K562 (cell line): ENCODE data around the gene SH3BP4. TPM values are rescaled to one million over a fixed set of nuclear protein-coding genes. Genes with fewer than 3 reads are reported as not detected.

Source experiments
- ATAC-seq: fragments of 200-7000 bp; cut with Tn5 transposase; 3 replicates; pipeline ENCODE4 v1.9.1; 2020; ENCODE audit warnings: moderate library complexity
- BruUV-seq: library from RNA; stranded (reverse); fragments of 400-500 nt; replicated peaks from 2 replicates; lab custom pipeline; 2021; lab: Mats Ljungman, UMichigan
- CTCF ChIA-PET: fragments of 300-600 bp; formaldehyde crosslinking; extraction: SDS; loops from one replicate; lab custom pipeline; 2021; ENCODE audit warnings: low intra/inter-chr PET ratio; lab: Yijun Ruan, JAX
- POLR2A ChIA-PET: fragments of 300-600, 350-650 bp; sonication (Branson Sonifier 250); formaldehyde crosslinking; extraction: SDS; loops from one replicate; lab custom pipeline; 2021; ENCODE audit warnings: antibody characterized with exemption, inconsistent platforms; lab: Yijun Ruan, JAX
- DNase-seq, 4 experiments: peaks; one replicate each; pipeline versions ENCODE4 v3.0.0 to v3.0.0-alpha.2; 2011 to 2018; ENCODE audit warnings: low spot score in 3 of 4, mixed read lengths in 3 of 4; ENCODE audit errors: extremely low read depth in 1 of 4
- FAIRE-seq: peaks from 2 replicates; lab custom pipeline; 2011; peaks lifted over from hg19 to GRCh38; lab: Jason Lieb, UNC
- H2AFZ ChIP-seq: 2 replicates; pipeline ENCODE4 v1.6.0; 2011; ENCODE audit warnings: low read depth, low read length, control low read depth, inconsistent platforms
- H3K27ac ChIP-seq: fragments of 200-600 bp; 3 replicates; pipeline ENCODE4 v1.8.0; 2011; ENCODE audit warnings: low read depth, mild to moderate bottlenecking, control low read depth, inconsistent platforms, low read length, moderate library complexity, mixed read lengths; ENCODE audit errors: extremely low read depth
- H3K27me3 ChIP-seq, 2 experiments: fragments of 300-600 bp in 1 of 2; 2 replicates in 1 of 2; 3 replicates in 1 of 2; pipeline versions ENCODE4 v1.6.0 to v1.8.0; 2011; ENCODE audit warnings: inconsistent platforms in 2 of 2, low read length in 2 of 2, mild to moderate bottlenecking in 1 of 2, mixed read lengths in 1 of 2, moderate library complexity in 1 of 2; ENCODE audit not compliant: control insufficient read depth in 2 of 2, insufficient read depth in 2 of 2
- H3K36me3 ChIP-seq: fragments of 300-600 bp; 3 replicates; pipeline ENCODE4 v1.8.0; 2011; ENCODE audit warnings: mild to moderate bottlenecking, low read length, inconsistent platforms; ENCODE audit not compliant: control insufficient read depth, insufficient read depth
- H3K4me1 ChIP-seq, 2 experiments: fragments of 200-600 bp in 1 of 2; replicated peaks in 1 of 2; 2 replicates in 1 of 2; 3 replicates in 1 of 2; pipeline versions ENCODE4 v1.5.1 to v1.8.0; 2011; ENCODE audit warnings: inconsistent platforms in 2 of 2, low read length in 2 of 2, mild to moderate bottlenecking in 1 of 2, mixed read lengths in 1 of 2, moderate library complexity in 1 of 2; ENCODE audit not compliant: control insufficient read depth in 2 of 2, insufficient read depth in 2 of 2
- H3K4me2 ChIP-seq: 2 replicates; pipeline ENCODE4 v1.6.1; 2011; ENCODE audit warnings: low read length, control low read depth, inconsistent platforms, mixed read lengths; ENCODE audit not compliant: insufficient read depth
- H3K4me3 ChIP-seq: fragments of 200-600 bp; sonication (generic), shearing (Covaris generic); 2 replicates; pipeline ENCODE4 v1.5.1; 2016; ENCODE audit warnings: control low read depth, inconsistent platforms
- H3K79me2 ChIP-seq: fragments of 200-600 bp; 3 replicates; pipeline ENCODE4 v1.8.0; 2011; ENCODE audit warnings: low read length, inconsistent platforms; ENCODE audit not compliant: control insufficient read depth, insufficient read depth
- H3K9ac ChIP-seq, 2 experiments: 2 replicates each; pipeline versions ENCODE4 v1.6.0 to v1.6.1; 2011; ENCODE audit warnings: low read depth in 2 of 2, low read length in 2 of 2, control low read depth in 1 of 2, inconsistent platforms in 1 of 2, mild to moderate bottlenecking in 1 of 2, mixed read lengths in 1 of 2; ENCODE audit not compliant: insufficient read depth in 1 of 2
- H3K9me1 ChIP-seq: one replicate; pipeline ENCODE4 v1.6.0; 2011; ENCODE audit warnings: inconsistent platforms, mild to moderate bottlenecking, low read length, moderate library complexity; ENCODE audit not compliant: control insufficient read depth, insufficient read depth
- H3K9me3 ChIP-seq: replicated peaks from 2 replicates; pipeline ENCODE4 v1.5.1; 2011; ENCODE audit warnings: low read depth, low read length, inconsistent platforms; ENCODE audit not compliant: control insufficient read depth, insufficient read depth
- H4K20me1 ChIP-seq: replicated peaks from 2 replicates; pipeline ENCODE4 v1.6.1; 2011; ENCODE audit warnings: low read length, inconsistent platforms, mixed read lengths; ENCODE audit not compliant: control insufficient read depth, insufficient read depth
- CBX2 ChIP-seq: fragments of 200-600 bp; sonication (generic); IDR thresholded peaks from one replicate; pipeline ENCODE4 v1.6.1; 2012; ENCODE audit warnings: mild to moderate bottlenecking, low read length, inconsistent platforms; ENCODE audit not compliant: insufficient read depth, poor library complexity, severe bottlenecking
- ESRRA ChIP-seq: fragments of 450-650 bp; IDR thresholded peaks from 2 replicates; pipeline ENCODE4 v1.6.1; 2014; ENCODE audit warnings: low read depth, mild to moderate bottlenecking, moderate library complexity, borderline replicate concordance
- GABPA ChIP-seq: fragments of 200-800 bp; sonication (Bioruptor generic); conservative IDR thresholded peaks from 2 replicates; pipeline ENCODE4 v1.6.1; 2016; ENCODE audit warnings: low read depth, missing genetic modification characterization, missing compliant biosample characterization
- JUNB ChIP-seq: fragments of 450-650 bp; formaldehyde crosslinking; conservative IDR thresholded peaks from 2 replicates; pipeline ENCODE4 v1.4.0; 2020; ENCODE audit warnings: mild to moderate bottlenecking
- MCM3 ChIP-seq: fragments of 450-650 bp; IDR thresholded peaks from 2 replicates; pipeline ENCODE4 v1.6.1; 2016
- PTTG1 ChIP-seq: fragments of 450-650 bp; IDR thresholded peaks from 2 replicates; pipeline ENCODE4 v1.6.1; 2016; ENCODE audit warnings: low read depth, mild to moderate bottlenecking, missing genetic modification characterization, missing compliant biosample characterization
- TGIF2 ChIP-seq: sonication (generic); formaldehyde crosslinking; IDR thresholded peaks from 2 replicates; pipeline ENCODE4 v1.8.1; 2022; ENCODE audit warnings: mild to moderate bottlenecking, missing genetic modification reagents, moderate library complexity
- U2AF2 ChIP-seq: fragments of 200-400 bp; formaldehyde crosslinking; optimal IDR thresholded peaks from 2 replicates; pipeline ENCODE3; 2017; ENCODE audit warnings: low read depth, mild to moderate bottlenecking, low read length
- WGBS: fragments of 100-300 bp; shearing (Covaris generic); methylation state at CpG from one replicate; pipeline ENCODE4 v1.1.6; 2016; ENCODE audit warnings: low coverage, mixed read lengths; ENCODE audit not compliant: insufficient coverage; ENCODE audit errors: missing lambda C conversion rate; 5-methylcytosine and 5-hydroxymethylcytosine counted together
- in situ Hi-C: fragments of 300-500 bp; cut with MboI; formaldehyde crosslinking; loops from 4 replicates; pipeline ENCODE4 v1.15.0; 2018; ENCODE audit warnings: inconsistent platforms, mixed read lengths
- intact Hi-C: fragments of 100-400 bp; cut with micrococcal nuclease; formaldehyde crosslinking; loops from 2 replicates; pipeline ENCODE4 v1.14.2; 2022
- polyA plus RNA-seq, 8 experiments: library from polyadenylated mRNA; depleted of rRNA in 4 of 8; stranded (reverse) in 5 of 8; unstranded in 3 of 8; fragments of >200 nt; fragmentation: Nextera tagmentation in 2 of 8; fragmentation: Illumina TruSeq in 1 of 8; extraction: Ambion mirVana in 2 of 8; extraction: Trizol in 1 of 8; gene quantifications; 2 replicates each; pipeline versions ENCODE4 v1.2.1 to v1.2.3, GENCODE V29; 2011 to 2014; ENCODE audit warnings: inconsistent platforms in 1 of 8, missing spikeins in 1 of 8
- total RNA-seq, 7 experiments: library from RNA; depleted of rRNA in 6 of 7; stranded (reverse); fragments of >200 nt in 6 of 7; fragmentation: Illumina TruSeq in 2 of 7; extraction: Trizol in 2 of 7; gene quantifications; 2 replicates each; pipeline versions ENCODE4 v1.2.1 to v1.2.3, GENCODE V29; 2011 to 2021; ENCODE audit warnings: low replicate concordance in 1 of 7
- TF ChIP-seq, protein P1 (sequence below): fragments of 250-450 bp; sonication (Bioruptor Pico); IDR thresholded peaks from 2 replicates; pipeline ENCODE4 v1.8.0; 2022; ENCODE audit warnings: inconsistent platforms, mild to moderate bottlenecking, moderate library complexity, borderline replicate concordance
- TF ChIP-seq, protein P2 (sequence below), 2 experiments: fragments of 450-650 bp in 1 of 2; sonication (generic) in 1 of 2; formaldehyde crosslinking in 1 of 2; IDR thresholded peaks in 1 of 2; conservative IDR thresholded peaks in 1 of 2; 2 replicates each; pipeline versions ENCODE4 v1.6.1 to v1.8.1; 2016 to 2023; ENCODE audit warnings: mild to moderate bottlenecking in 2 of 2, moderate library complexity in 2 of 2, inconsistent platforms in 1 of 2, missing genetic modification reagents in 1 of 2
- TF ChIP-seq, protein P3 (sequence below): fragments of 450-650 bp; IDR thresholded peaks from one replicate; pipeline ENCODE4 v1.6.1; 2018; ENCODE audit warnings: mild to moderate bottlenecking, moderate library complexity; ENCODE audit not compliant: partially characterized antibody
- TF ChIP-seq, protein P4 (sequence below): sonication (generic); formaldehyde crosslinking; IDR thresholded peaks from 2 replicates; pipeline ENCODE4 v1.8.1; 2022; ENCODE audit warnings: missing genetic modification reagents
- TF ChIP-seq, protein P5 (sequence below): fragments of 450-650 bp; IDR thresholded peaks from 2 replicates; pipeline ENCODE4 v1.6.1; 2016; ENCODE audit warnings: missing biosample characterization, missing genetic modification characterization

Gene SH3BP4
- total and polyA plus RNA-seq, 9 of the 15 experiments (the other 6 are each of a cell fraction or from before 2014, with no cell fraction given): 0.03 to 0.28 (median 0.27) TPM; not detected in 6

DNA sequence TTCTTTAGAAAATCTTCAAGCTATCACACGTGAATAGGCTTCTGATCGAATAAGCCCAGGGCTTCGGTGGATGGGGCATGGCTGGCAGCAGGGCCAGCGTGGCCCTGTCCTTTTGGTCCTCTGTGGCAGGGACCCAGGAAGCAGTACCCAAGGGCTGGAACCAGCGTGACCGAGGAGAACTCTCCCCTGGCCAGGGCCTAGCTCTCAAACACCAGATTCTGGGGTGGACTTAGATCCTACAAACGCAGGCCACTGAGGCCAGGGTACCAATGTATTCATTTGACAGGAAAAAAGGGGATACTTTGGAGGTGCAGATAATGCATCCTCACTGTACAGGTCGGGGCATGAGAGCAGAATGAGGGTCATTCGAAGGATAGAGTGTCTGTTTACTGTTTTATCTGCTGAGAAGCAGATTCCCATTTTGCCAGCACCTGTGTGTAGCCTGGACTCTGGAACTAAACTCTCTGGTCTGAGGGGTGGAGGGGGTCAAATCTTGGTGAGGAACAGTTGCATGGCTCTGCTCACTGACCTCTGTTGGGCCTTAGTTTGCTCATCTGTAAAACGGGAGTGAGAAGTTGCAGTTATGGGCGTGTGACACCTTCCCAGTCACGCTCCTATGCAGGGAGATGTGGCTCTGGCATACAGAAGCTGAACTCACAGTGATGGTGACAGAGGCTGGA lies 51.4 kb downstream of the SH3BP4 start (continued):
- TF ChIP-seq TGIF2 (CRISPR knock-in tag): no peak

DNA sequence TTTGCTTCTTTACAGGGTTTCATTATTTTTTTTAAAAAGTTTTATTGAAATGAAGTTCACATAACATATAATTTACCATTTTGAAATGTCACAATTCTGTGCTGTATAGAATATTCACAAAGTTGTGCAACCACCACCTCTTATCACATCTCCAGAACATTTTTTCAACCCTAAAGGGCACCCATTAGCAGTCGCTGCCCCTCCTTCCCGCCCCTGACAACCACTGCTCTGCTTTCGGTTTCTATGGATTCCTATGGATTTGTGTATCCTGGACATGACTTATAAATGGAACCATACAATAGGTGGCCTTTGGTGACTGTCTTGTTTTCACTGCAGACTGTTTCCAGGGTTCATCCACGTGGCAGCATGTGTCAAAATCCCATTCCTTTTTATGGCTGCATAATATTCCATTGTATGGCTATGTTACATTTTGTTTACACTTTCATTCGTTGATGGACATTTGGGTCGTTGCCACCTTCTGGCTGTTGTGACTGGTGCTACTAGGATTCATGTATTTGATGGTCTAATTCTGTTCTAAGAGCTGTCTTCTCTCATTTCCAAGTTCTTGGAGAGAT lies 52.6 kb downstream of the SH3BP4 start:
- intact Hi-C loops: no loop called here
- no peak for ATAC-seq
- Histone ChIP-seq H3K36me3 (no peaks in the 10 kb centered on the region), H3K4me2 (no peak overlapping the region), H2AFZ (no peak overlapping the region), H3K27me3 (peaks cover 2 to 48% of the 10 kb centered on the region in 2 experiments; a peak in 3 of 5 replicates), H4K20me1 (no peaks in the 10 kb centered on the region), H3K4me1 (peaks cover 0 to 3% of the 10 kb centered on the region in 2 experiments; a peak in 2 of 5 replicates), H3K9me3 (no peaks in the 10 kb centered on the region), H3K4me3 (no peak overlapping the region), H3K9me1 (no peaks in the 10 kb centered on the region), H3K27ac (no peak overlapping the region), H3K79me2 (no peaks in the 10 kb centered on the region), H3K9ac (no peak overlapping the region)
- no peak for DNase-seq
- BruUV-seq: no TSS peak
- in situ Hi-C loops: no loop called here
- ChIA-PET CTCF (no interaction called here), POLR2A (no interaction called here)
- WGBS: 0% methylated on average over 6 of the region's 6 CpGs
- no peak for FAIRE-seq
- no peak for TF ChIP-seq PTTG1 (tag)
- TF ChIP-seq, protein P1, sequence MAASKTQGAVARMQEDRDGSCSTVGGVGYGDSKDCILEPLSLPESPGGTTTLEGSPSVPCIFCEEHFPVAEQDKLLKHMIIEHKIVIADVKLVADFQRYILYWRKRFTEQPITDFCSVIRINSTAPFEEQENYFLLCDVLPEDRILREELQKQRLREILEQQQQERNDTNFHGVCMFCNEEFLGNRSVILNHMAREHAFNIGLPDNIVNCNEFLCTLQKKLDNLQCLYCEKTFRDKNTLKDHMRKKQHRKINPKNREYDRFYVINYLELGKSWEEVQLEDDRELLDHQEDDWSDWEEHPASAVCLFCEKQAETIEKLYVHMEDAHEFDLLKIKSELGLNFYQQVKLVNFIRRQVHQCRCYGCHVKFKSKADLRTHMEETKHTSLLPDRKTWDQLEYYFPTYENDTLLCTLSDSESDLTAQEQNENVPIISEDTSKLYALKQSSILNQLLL (CRISPR knock-in tag): no peak
- TF ChIP-seq, protein P2, sequence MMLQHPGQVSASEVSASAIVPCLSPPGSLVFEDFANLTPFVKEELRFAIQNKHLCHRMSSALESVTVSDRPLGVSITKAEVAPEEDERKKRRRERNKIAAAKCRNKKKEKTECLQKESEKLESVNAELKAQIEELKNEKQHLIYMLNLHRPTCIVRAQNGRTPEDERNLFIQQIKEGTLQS (IDR thresholded peaks at IDR 0.05): no peak
- TF ChIP-seq, protein P2 (CRISPR knock-in tag; conservative IDR thresholded peaks at IDR 0.05): no peak
- no peak for TF ChIP-seq GABPA (tag)
- TF ChIP-seq, protein P3, sequence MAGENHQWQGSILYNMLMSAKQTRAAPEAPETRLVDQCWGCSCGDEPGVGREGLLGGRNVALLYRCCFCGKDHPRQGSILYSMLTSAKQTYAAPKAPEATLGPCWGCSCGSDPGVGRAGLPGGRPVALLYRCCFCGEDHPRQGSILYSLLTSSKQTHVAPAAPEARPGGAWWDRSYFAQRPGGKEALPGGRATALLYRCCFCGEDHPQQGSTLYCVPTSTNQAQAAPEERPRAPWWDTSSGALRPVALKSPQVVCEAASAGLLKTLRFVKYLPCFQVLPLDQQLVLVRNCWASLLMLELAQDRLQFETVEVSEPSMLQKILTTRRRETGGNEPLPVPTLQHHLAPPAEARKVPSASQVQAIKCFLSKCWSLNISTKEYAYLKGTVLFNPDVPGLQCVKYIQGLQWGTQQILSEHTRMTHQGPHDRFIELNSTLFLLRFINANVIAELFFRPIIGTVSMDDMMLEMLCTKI: no peak
- TF ChIP-seq JUNB (CRISPR knock-in tag): no peak
- no peak for TF ChIP-seq MCM3
- TF ChIP-seq, protein P4, sequence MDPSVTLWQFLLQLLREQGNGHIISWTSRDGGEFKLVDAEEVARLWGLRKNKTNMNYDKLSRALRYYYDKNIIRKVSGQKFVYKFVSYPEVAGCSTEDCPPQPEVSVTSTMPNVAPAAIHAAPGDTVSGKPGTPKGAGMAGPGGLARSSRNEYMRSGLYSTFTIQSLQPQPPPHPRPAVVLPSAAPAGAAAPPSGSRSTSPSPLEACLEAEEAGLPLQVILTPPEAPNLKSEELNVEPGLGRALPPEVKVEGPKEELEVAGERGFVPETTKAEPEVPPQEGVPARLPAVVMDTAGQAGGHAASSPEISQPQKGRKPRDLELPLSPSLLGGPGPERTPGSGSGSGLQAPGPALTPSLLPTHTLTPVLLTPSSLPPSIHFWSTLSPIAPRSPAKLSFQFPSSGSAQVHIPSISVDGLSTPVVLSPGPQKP (CRISPR knock-in tag): no peak
- TF ChIP-seq ESRRA: no peak
- TF ChIP-seq, protein P5, sequence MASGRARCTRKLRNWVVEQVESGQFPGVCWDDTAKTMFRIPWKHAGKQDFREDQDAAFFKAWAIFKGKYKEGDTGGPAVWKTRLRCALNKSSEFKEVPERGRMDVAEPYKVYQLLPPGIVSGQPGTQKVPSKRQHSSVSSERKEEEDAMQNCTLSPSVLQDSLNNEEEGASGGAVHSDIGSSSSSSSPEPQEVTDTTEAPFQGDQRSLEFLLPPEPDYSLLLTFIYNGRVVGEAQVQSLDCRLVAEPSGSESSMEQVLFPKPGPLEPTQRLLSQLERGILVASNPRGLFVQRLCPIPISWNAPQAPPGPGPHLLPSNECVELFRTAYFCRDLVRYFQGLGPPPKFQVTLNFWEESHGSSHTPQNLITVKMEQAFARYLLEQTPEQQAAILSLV (tag): no peak
- TF ChIP-seq CBX2: no peak
- no peak for TF ChIP-seq U2AF2
